ENCODE measurements around the gene ARID1A. TPM values are rescaled to one million over a fixed set of nuclear protein-coding genes. Genes with fewer than 3 reads are reported as not detected.
"Not testable (repeated sequence)": the region's sequence is repeated elsewhere in the genome, so short reads cannot be mapped to it uniquely, and the experiment has no call there.

The ARID1A gene
- total RNA-seq, 2 experiments from 2014 or later = 120 TPM

DNA sequence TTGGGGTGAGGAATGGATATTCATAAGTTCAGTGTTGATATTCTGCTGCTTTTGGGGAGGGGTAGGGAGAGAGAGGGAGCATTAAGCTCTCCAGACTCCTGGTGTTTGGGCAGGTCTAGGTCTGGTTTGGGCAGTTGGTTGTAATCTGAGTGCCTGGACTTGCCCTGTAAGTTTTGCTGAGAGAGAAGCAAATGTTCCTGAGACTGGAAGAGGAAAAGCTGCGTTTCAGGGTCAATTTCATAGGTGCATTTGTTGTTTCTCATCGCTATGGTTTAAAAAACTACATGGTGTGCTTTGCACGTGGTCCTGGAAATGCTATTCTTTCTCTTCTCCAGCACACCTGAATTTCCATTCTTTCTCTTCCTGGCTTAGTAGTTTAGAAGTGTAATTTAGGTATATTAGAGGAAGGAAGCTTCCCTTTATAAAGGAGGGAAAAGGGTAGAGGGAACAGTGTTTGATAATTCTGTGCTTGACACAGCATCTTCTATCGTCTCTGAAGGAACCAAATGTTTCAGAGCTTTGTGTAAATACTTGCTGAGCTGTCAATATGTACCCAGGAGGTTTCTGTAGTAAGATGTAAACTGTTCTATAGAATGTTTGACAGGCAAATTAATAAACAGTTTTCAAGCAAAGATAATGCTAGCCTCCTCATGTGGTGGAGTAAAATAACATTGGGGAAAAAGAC is 6.3 kb downstream of the ARID1A start:
- POLR2A ChIA-PET = interaction anchor here (0.8 to 1.0 kb wide), 2 partner anchors 10 to 563 kb away, joined by 3 to 8 read pairs; no protein-coding TSS in a partner anchor
- Mint-ChIP-seq H3K36me3 (ENCODE audit: low read depth) (peaks cover 30% of the 10 kb centered on the region), H3K27ac (no peak overlapping the region), H3K9me3 (no peaks in the 10 kb centered on the region), H3K27me3 (no peaks in the 10 kb centered on the region), H3K4me1 (peaks cover 19% of the 10 kb centered on the region), H3K4me3 (no peak overlapping the region)
- CTCF ChIA-PET = interaction anchor here (1.1 to 4.3 kb wide), 8 partner anchors 10 to 160 kb away, joined by 3 to 17 read pairs (median 4); partner anchors contain the start of gene PIGV
- no peak for DNase-seq

DNA sequence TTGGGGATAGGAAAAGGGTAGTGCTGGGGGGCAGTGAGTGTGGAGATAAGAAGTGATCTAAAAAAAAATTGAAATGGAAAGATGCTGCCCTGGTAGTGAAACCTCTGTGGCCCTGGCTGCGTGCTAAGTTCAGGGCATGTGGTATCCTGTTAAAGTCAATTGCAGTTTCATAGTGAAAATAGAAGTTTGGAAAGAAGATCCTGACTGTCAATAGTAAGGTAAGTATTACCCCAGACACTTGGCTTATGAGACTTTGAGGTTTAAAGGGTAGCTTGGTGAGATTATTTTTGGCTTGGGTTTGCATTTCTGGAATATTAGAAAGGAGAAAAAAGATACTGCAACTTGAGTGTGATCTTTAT is 6.8 kb downstream of the ARID1A start:
- Mint-ChIP-seq H3K4me3 (no peak overlapping the region), H3K36me3 (ENCODE audit: low read depth) (peaks cover 35% of the 10 kb centered on the region), H3K9me3 (no peaks in the 10 kb centered on the region), H3K4me1 (peaks cover 24% of the 10 kb centered on the region), H3K27ac (no peak overlapping the region), H3K27me3 (no peaks in the 10 kb centered on the region)
- CTCF ChIA-PET = interaction anchor here (0.6 to 4.3 kb wide), 6 partner anchors 10 to 160 kb away, joined by 3 to 17 read pairs (median 4); partner anchors contain the start of gene PIGV
- POLR2A ChIA-PET = interaction anchor here (0.7 kb wide), 1 partner anchor 83 kb away, joined by 7 read pairs; no protein-coding TSS in a partner anchor
- DNase-seq = peak; percentile 41

DNA sequence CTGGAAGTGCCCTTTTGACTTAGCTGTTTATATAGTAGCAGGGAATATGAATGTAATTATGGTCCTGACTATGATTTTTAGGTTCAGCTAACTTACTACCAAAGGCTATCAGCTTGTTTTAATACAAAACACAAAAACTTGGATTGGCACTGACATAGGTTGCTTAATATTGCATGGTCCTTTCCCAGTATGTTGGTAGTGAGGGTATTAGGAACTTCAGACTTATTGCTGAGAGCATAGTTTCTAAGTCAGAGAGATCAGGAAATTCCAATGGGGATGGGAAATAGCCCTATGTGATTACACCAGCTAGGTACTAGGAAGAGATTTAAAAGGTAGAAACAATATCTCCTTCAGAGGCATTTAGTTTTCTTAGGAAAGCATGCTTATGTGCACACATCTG is 7.7 kb downstream of the ARID1A start:
- ChIA-PET CTCF (interaction anchor here (0.6 to 4.3 kb wide), 7 partner anchors 39 to 132 kb away, joined by 3 to 17 read pairs (median 3); partner anchors contain the start of gene PIGV), POLR2A (no interaction called here)
- no peak for DNase-seq
- Mint-ChIP-seq H3K4me3 (no peak overlapping the region), H3K9me3 (no peaks in the 10 kb centered on the region), H3K27me3 (no peaks in the 10 kb centered on the region), H3K27ac (peak overlapping the region; percentile 3), H3K36me3 (ENCODE audit: low read depth) (peaks cover 41% of the 10 kb centered on the region), H3K4me1 (peaks cover 25% of the 10 kb centered on the region)

DNA sequence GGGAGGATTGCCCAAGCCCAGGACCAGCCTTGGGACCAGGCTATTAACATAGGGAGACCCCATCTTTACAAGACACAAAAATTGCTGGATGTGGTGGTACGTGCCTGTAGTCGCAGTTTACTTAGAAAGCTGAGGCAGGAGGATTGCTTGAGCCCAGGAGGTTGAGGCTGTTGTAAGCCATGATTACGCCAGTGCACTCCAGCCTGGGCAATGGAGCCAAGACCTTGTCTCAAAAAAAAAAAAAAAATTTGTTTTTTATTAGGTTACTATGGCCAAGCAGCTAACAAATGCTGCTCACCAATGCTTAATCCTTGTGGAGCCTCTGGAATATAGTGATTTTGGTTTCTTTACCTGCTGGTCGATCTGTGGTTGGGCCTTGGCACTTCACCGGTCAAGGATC is 8.8 kb downstream of the ARID1A start:
- POLR2A ChIA-PET = no interaction called here

DNA sequence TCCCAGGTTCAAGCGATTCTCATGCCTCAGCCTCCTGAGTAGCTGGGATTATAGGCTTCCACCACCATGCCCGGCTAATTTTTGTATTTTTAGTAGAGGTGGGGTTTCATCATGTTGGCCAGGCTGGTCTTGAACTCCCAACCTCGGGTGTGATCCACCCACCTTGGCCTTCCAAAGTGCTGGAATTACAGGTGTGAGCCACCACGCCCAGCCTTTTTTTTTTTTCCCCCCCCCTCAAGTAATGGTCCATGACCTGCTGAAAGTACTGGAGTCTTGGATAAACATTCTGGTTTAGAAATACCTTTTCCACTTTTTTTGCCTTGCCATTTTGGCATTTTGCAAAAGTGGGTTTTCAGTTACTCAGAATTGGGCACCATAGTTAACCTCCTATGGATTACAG is 9.4 kb downstream of the ARID1A start:
- H3K27me3 Mint-ChIP-seq, POLR2A ChIA-PET, H3K9me3 Mint-ChIP-seq, DNase-seq, H3K4me3 Mint-ChIP-seq, H3K27ac Mint-ChIP-seq: not testable (repeated sequence)
- peaks cover 51% of the 10 kb centered on the region for H3K36me3 Mint-ChIP-seq (ENCODE audit: low read depth)
- CTCF ChIA-PET = interaction anchor here (0.9 to 1.4 kb wide), 2 partner anchors 34 to 39 kb away, joined by 3 to 4 read pairs; no protein-coding TSS in a partner anchor
- H3K4me1 Mint-ChIP-seq = peaks cover 32% of the 10 kb centered on the region

More for the DNA sequence above, 8.8 kb downstream of the ARID1A start:
- Mint-ChIP-seq H3K9me3 (no peaks in the 10 kb centered on the region), H3K27me3 (no peaks in the 10 kb centered on the region), H3K4me1 (peaks cover 32% of the 10 kb centered on the region), H3K4me3 (no peak overlapping the region), H3K36me3 (ENCODE audit: low read depth) (peaks cover 51% of the 10 kb centered on the region), H3K27ac (peak overlapping the region; percentile 25)
- no peak for DNase-seq
- CTCF ChIA-PET = interaction anchor here (1.7 to 4.3 kb wide), 2 partner anchors 38 to 84 kb away, joined by 5 to 17 read pairs; partner anchors contain the start of gene PIGV

DNA sequence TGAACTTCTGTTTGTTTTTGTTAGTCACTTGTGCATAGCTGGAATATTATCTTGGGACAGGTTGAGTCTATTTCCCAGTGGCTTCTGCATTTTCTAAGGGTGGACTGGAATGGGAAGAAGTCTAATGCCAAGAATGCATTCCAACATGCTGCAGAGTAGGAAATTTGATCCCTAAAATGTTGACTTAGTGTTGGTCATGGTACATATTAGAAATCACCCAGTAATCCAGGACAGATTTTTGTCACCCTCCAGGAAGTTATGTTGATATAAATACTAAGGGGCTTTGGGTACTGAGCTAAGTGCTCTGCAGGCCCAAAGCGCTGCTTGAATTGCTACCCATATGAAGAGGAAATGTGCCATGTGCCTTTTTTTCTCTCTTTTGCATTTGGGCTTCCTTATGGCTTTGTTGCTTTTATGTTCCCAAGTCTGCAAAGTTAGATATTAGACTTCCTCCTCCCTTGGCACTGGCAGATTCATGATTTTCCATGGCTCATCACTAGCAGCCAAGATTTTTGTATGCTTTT is 10.0 kb downstream of the ARID1A start:
- ChIA-PET POLR2A (no interaction called here), CTCF (interaction anchor here (0.9 to 1.9 kb wide), 3 partner anchors 8 to 38 kb away, joined by 3 to 4 read pairs (median 4); no protein-coding TSS in a partner anchor)

DNA sequence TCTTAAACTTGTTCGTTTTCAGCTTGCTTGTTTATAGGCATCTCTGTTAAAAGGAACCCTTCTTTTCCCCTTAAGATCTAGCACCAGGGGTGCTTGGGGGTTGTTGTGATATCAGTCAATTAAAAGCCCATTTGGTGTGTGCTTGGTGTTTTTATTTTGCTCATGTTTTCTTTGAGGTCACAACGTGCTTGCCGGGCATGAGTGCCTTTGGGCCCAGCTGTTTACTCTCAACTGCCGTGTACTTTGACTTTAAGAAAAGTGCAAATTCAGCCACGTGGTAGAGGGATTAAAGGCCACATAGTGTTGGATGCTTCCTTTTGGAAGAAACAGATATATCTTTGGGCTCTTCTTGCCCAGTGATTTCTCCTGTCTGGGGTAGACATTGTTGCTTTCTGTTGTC is 10.5 kb downstream of the ARID1A start:
- peaks cover 37% of the 10 kb centered on the region for H3K4me1 Mint-ChIP-seq
- H3K27me3 Mint-ChIP-seq = no peaks in the 10 kb centered on the region
- ChIA-PET POLR2A (interaction anchor here (0.6 kb wide), 1 partner anchor 215 kb away, joined by 3 read pairs; no protein-coding TSS in a partner anchor), CTCF (interaction anchor here (0.6 to 1.9 kb wide), 4 partner anchors 8 to 472 kb away, joined by 3 to 4 read pairs (median 4); partner anchors contain the start of gene CEP85)
- peak overlapping the region; percentile 65 for H3K27ac Mint-ChIP-seq
- no peaks in the 10 kb centered on the region for H3K9me3 Mint-ChIP-seq
- H3K36me3 Mint-ChIP-seq (ENCODE audit: low read depth) = peaks cover 57% of the 10 kb centered on the region
- no peak overlapping the region for H3K4me3 Mint-ChIP-seq
- no peak for DNase-seq

More for the DNA sequence above, 10.0 kb downstream of the ARID1A start:
- Mint-ChIP-seq H3K27me3 (no peaks in the 10 kb centered on the region), H3K4me1 (peaks cover 36% of the 10 kb centered on the region), H3K36me3 (ENCODE audit: low read depth) (peaks cover 56% of the 10 kb centered on the region), H3K27ac (peak overlapping the region; percentile 65), H3K4me3 (no peak overlapping the region), H3K9me3 (no peaks in the 10 kb centered on the region)
- no peak for DNase-seq

DNA sequence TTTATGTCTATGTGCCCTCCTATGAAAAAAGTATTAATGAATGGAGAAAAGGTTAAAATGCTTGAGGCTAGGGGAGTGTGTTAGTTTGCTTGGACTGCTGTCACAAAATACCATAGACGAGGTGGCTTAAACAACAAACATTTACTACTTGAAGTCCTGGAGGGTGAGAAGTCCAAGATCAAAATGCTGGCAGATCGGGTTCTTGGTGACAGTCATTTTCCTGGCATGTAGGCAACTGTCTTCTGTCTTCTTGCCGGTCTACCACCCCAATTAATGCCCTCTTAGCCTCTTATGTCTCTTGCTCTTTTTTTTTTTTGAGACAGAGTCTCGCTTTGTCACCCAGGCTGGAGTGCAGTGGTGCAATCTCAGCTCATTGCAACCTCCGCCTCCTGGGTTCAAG is 15.0 kb downstream of the ARID1A start:
- Mint-ChIP-seq H3K4me1 (peaks cover 71% of the 10 kb centered on the region), H3K4me3 (no peak overlapping the region), H3K27ac (no peak overlapping the region), H3K36me3 (ENCODE audit: low read depth) (peaks cover 75% of the 10 kb centered on the region), H3K9me3 (no peaks in the 10 kb centered on the region), H3K27me3 (no peaks in the 10 kb centered on the region)
- DNase-seq = no peak
- ChIA-PET POLR2A (no interaction called here), CTCF (interaction anchor here (0.6 kb wide), 1 partner anchor 176 kb away, joined by 3 read pairs; no protein-coding TSS in a partner anchor)

DNA sequence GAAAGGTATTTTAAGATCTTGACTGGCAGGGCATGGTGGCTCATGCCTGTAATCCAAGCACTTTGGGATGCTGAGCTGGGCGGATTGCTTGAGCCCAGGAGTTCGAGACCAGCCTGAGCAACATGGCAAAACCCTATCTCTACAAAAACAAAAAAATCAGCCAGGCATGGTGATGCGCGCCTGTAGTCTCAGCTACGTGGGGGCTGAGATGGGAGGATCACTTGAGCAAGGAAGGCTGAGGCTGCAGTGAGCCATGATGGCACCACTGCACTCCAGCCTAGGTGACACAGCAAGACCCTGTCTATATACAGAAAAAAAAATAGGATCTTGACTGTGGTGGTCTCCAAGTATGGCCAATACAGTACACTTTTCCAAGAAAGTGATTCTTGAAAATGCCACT is 16.0 kb downstream of the ARID1A start:
- Mint-ChIP-seq H3K36me3 (ENCODE audit: low read depth) (peaks cover 70% of the 10 kb centered on the region), H3K27ac (no peak overlapping the region), H3K9me3 (no peaks in the 10 kb centered on the region), H3K4me1 (peaks cover 68% of the 10 kb centered on the region), H3K4me3 (no peak overlapping the region), H3K27me3 (no peaks in the 10 kb centered on the region)
- CTCF ChIA-PET = interaction anchor here (0.6 kb wide), 1 partner anchor 159 kb away, joined by 4 read pairs; no protein-coding TSS in a partner anchor
- POLR2A ChIA-PET = no interaction called here
- no peak for DNase-seq

DNA sequence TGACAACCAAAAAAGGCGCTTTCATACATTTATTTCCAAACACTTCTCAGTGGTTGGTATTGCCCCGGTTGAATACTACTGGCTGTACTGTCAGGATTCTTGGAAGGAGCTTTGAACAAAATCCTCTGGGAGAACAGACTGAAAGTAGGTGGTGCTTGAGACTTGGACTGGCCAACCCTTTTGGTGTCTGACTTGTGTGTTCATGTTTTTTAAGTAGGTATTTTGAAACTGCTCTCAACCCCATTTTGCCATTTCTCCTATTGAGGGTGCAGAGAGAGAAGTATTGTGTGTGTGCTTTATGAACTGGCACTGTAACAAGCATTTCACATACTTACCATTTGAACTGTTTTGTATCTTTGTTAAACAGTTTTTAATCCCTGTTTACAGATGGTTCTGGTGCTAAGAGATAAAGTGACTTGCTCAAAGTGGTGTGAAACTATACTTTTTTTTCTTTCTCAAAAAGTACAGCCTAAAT is 21.2 kb downstream of the ARID1A start:
- no peak overlapping the region for H3K4me3 Mint-ChIP-seq
- H3K27me3 Mint-ChIP-seq = no peaks in the 10 kb centered on the region
- no peak for DNase-seq
- CTCF ChIA-PET = interaction anchor here (0.6 to 2.1 kb wide), 2 partner anchors 16 to 506 kb away, joined by 3 to 4 read pairs; no protein-coding TSS in a partner anchor
- H3K9me3 Mint-ChIP-seq = no peaks in the 10 kb centered on the region
- no peak overlapping the region for H3K27ac Mint-ChIP-seq
- peaks cover 52% of the 10 kb centered on the region for H3K36me3 Mint-ChIP-seq (ENCODE audit: low read depth)
- H3K4me1 Mint-ChIP-seq = peaks cover 88% of the 10 kb centered on the region
- POLR2A ChIA-PET = no interaction called here

DNA sequence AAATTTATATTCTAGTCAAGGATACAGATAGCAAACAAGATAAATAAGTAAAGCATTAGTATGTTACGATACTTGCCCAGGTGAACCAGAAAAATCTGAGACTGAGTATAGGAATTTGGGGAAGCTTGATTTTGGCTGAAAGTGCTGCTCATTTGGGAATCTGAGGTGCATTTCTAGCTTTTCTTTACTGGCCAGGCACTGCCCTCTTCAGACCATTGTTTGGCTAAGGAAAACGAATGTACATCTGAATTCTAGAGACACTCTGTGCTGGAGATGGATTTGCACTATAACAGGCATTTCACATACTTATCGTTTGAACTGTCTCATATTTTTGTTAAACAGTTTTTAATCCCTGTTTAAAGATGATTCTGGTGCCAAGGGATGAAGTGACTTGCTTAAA is 23.4 kb downstream of the ARID1A start:
- ChIA-PET POLR2A (no interaction called here), CTCF (interaction anchor here (0.6 to 0.8 kb wide), 2 partner anchors 21 to 762 kb away, joined by 3 to 5 read pairs; no protein-coding TSS in a partner anchor)
- H3K36me3 Mint-ChIP-seq (ENCODE audit: low read depth) = peaks cover 36% of the 10 kb centered on the region
- DNase-seq = no peak
- no peak overlapping the region for H3K27ac Mint-ChIP-seq
- peaks cover 90% of the 10 kb centered on the region for H3K4me1 Mint-ChIP-seq
- H3K9me3 Mint-ChIP-seq = no peaks in the 10 kb centered on the region
- no peaks in the 10 kb centered on the region for H3K27me3 Mint-ChIP-seq
- no peak overlapping the region for H3K4me3 Mint-ChIP-seq

DNA sequence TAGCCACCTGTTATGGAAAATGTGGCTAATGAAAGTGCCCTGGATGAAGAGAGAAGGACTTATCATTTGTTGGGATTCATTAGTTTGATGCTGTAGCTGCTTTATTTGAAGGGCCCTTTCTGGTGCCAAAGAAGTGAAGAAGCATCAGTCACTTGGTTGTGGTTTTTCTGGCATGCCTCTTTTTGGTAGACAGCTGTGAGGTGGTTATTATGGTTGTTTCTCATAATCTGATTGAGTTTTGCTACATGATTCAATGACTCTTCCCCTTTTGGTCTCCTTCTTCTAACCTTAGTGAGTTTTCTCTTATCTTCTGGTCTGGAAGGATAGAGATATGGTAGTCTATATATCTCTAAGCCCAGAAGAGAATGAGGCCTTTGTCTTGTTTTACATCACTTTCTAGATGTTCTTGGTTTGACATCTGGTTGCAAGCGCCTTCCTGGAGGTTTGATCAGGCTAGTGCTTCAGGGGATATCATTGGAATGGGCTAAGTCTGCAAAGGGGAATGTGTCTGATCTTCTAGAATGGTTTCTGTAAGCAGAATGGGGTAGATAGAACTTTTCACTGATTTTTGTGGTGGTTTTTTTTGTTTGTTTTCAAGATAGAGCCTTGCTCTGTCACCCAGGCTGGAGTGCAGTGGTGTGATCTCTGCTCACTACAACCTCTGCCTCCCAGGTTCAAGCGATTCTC is 26.0 kb downstream of the ARID1A start:
- peak; percentile 26 for DNase-seq
- Mint-ChIP-seq H3K9me3 (no peaks in the 10 kb centered on the region), H3K27ac (peak overlapping the region; percentile 63), H3K27me3 (no peaks in the 10 kb centered on the region), H3K4me1 (peaks cover 86% of the 10 kb centered on the region), H3K4me3 (no peak overlapping the region), H3K36me3 (ENCODE audit: low read depth) (peaks cover 29% of the 10 kb centered on the region)
- POLR2A ChIA-PET = no interaction called here
- CTCF ChIA-PET = no interaction called here

Measured in activated CD4-positive, alpha-beta T cell treated with anti-CD3 and anti-CD28 coated beads, Interleukin-2, amount 10 ng/mL, durations not matched to agents 7 days and 5 days (primary cell).